ENCODE data around the gene NASP. TPM values are rescaled to one million over a fixed set of nuclear protein-coding genes. Genes with fewer than 3 reads are reported as not detected.

Gene NASP
- total RNA-seq, 2 experiments from 2014 or later, result 210 to 373 TPM

GRCh38 chr1:45656573-45657226 is 72.9 kb downstream of the NASP start:
- Histone ChIP-seq H3K9me2 (ENCODE audit: insufficient read depth, low read length) (no peaks in the 10 kb centered on the region), H3K79me2 (ENCODE audit: insufficient read depth, low read depth, low read length) (peaks cover 11% of the 10 kb centered on the region; the same call in 1 of the 2 replicates), H3K36me3 (ENCODE audit: insufficient read depth, low read length) (peaks cover 94% of the 10 kb centered on the region), H3K9me3 (ENCODE audit: low read length) (no peaks in the 10 kb centered on the region), H3K4me3 (ENCODE audit: low read depth, low read length, poor library complexity, severe bottlenecking) (no peak overlapping the region), H3K27ac (ENCODE audit: low read depth, low read length, poor library complexity, severe bottlenecking) (no peak overlapping the region), H2AFZ (ENCODE audit: low read length) (no peak overlapping the region), H3K4me1 (ENCODE audit: insufficient read depth, low read length, poor library complexity, severe bottlenecking) (no peaks in the 10 kb centered on the region), H3K4me2 (ENCODE audit: low read length) (no peak overlapping the region), H4K20me1 (ENCODE audit: insufficient read depth, low read length) (no peaks in the 10 kb centered on the region)
- BruUV-seq (replicated peaks), result no TSS peak
- DNase-seq (ENCODE audit: low spot score), result no peak
- TF ChIP-seq CTCF (conservative IDR thresholded peaks at IDR 0.05; ENCODE audit: low read length) (no peak), EZH2phosphoT487 (IDR thresholded peaks at IDR 0.05; ENCODE audit: borderline replicate concordance, low read depth, low read length) (no peak)
- POLR2A ChIA-PET, result interaction anchor here (0.6 to 1.2 kb wide), 5 partner anchors 8 to 433 kb away, joined by 3 to 6 read pairs (median 4); no protein-coding TSS in a partner anchor
- intact Hi-C loops (cut with micrococcal nuclease; ENCODE audit: unreplicated experiment), result no loop called here
- CTCF ChIA-PET (ENCODE audit: unreplicated experiment), result no interaction called here

- H3K9me3 ChIP-seq (ENCODE audit: low read length), result no peaks in the 10 kb centered on the region
- intact Hi-C loops (cut with micrococcal nuclease; ENCODE audit: unreplicated experiment), result no loop called here
- peaks cover 84% of the 10 kb centered on the region for H3K36me3 ChIP-seq (ENCODE audit: insufficient read depth, low read length)
- no peak overlapping the region for H3K4me2 ChIP-seq (ENCODE audit: low read length)
- H3K79me2 ChIP-seq (ENCODE audit: insufficient read depth, low read depth, low read length), result peaks cover 26% of the 10 kb centered on the region
- H3K4me1 ChIP-seq (ENCODE audit: insufficient read depth, low read length, poor library complexity, severe bottlenecking), result no peaks in the 10 kb centered on the region
- DNase-seq (ENCODE audit: low spot score), result no peak
- ChIA-PET POLR2A (interaction anchor here (1.0 kb wide), 1 partner anchor 11 kb away, joined by 3 read pairs; no protein-coding TSS in a partner anchor), CTCF (ENCODE audit: unreplicated experiment) (interaction anchor here (1.0 kb wide), 1 partner anchor 14 kb away, joined by 3 read pairs; no protein-coding TSS in a partner anchor)
- no peaks in the 10 kb centered on the region; the same call in 1 of the 2 replicates for H4K20me1 ChIP-seq (ENCODE audit: insufficient read depth, low read length)
- no peak overlapping the region for H3K27ac ChIP-seq (ENCODE audit: low read depth, low read length, poor library complexity, severe bottlenecking)
- no peak overlapping the region for H2AFZ ChIP-seq (ENCODE audit: low read length)
- H3K9me2 ChIP-seq (ENCODE audit: insufficient read depth, low read length), result no peaks in the 10 kb centered on the region
- H3K4me3 ChIP-seq (ENCODE audit: low read depth, low read length, poor library complexity, severe bottlenecking), result no peak overlapping the region
- BruUV-seq (replicated peaks), result no TSS peak
- TF ChIP-seq EZH2phosphoT487 (IDR thresholded peaks at IDR 0.05; ENCODE audit: borderline replicate concordance, low read depth, low read length) (no peak), CTCF (conservative IDR thresholded peaks at IDR 0.05; ENCODE audit: low read length) (no peak)
Measured at GRCh38 chr1:45658171-45658570, 74.3 kb downstream of the NASP start.

GRCh38 chr1:45659222-45659621 is 75.4 kb downstream of the NASP start:
- H3K27ac ChIP-seq (ENCODE audit: low read depth, low read length, poor library complexity, severe bottlenecking), result no peak overlapping the region
- TF ChIP-seq CTCF (conservative IDR thresholded peaks at IDR 0.05; ENCODE audit: low read length) (no peak), EZH2phosphoT487 (IDR thresholded peaks at IDR 0.05; ENCODE audit: borderline replicate concordance, low read depth, low read length) (no peak)
- no TSS peak for BruUV-seq (replicated peaks)
- peaks cover 74% of the 10 kb centered on the region for H3K36me3 ChIP-seq (ENCODE audit: insufficient read depth, low read length)
- H3K79me2 ChIP-seq (ENCODE audit: insufficient read depth, low read depth, low read length), result peaks cover 36% of the 10 kb centered on the region
- no peaks in the 10 kb centered on the region for H3K9me3 ChIP-seq (ENCODE audit: low read length)
- H3K4me2 ChIP-seq (ENCODE audit: low read length), result no peak overlapping the region
- no peak for DNase-seq (ENCODE audit: low spot score)
- ChIA-PET CTCF (ENCODE audit: unreplicated experiment) (no interaction called here), POLR2A (interaction anchor here (0.6 to 1.1 kb wide), 4 partner anchors 10 to 27 kb away, joined by 3 to 5 read pairs (median 4); no protein-coding TSS in a partner anchor)
- no peak overlapping the region for H2AFZ ChIP-seq (ENCODE audit: low read length)
- no peak overlapping the region for H3K4me3 ChIP-seq (ENCODE audit: low read depth, low read length, poor library complexity, severe bottlenecking)
- H3K9me2 ChIP-seq (ENCODE audit: insufficient read depth, low read length), result no peaks in the 10 kb centered on the region
- no peaks in the 10 kb centered on the region for H3K4me1 ChIP-seq (ENCODE audit: insufficient read depth, low read length, poor library complexity, severe bottlenecking)
- intact Hi-C loops (cut with micrococcal nuclease; ENCODE audit: unreplicated experiment), result no loop called here
- peaks cover 6% of the 10 kb centered on the region; the same call in 1 of the 2 replicates for H4K20me1 ChIP-seq (ENCODE audit: insufficient read depth, low read length)

All from OCI-LY7 (cell line).